ENCODE measurements around the gene CATSPER1. TPM values are rescaled to one million over a fixed set of nuclear protein-coding genes. Genes with fewer than 3 reads are reported as not detected.

Gene CATSPER1
- total and polyA plus RNA-seq, 11 donors, result 0.12 to 0.91 (median 0.35) TPM; not detected in 8

GRCh38 chr11:65975771-65976170 is 50.5 kb downstream of the CATSPER1 start:
- 92 to 97% (median 94%) methylated on average over 9 of the region's 9 CpGs for WGBS, 4 donors
- ATAC-seq (no peak), DNase-seq (no peak)
- intact Hi-C loops (cut with DNase I), result no loop called here
- Histone ChIP-seq H3K4me1 (no peaks in the 10 kb centered on the region), H3K9me3 (no peaks in the 10 kb centered on the region), H3K4me3 (no peak overlapping the region), H3K36me3 (peaks cover 0 to 77% (median 58%) of the 10 kb centered on the region in 9 donors), H3K27ac (no peak overlapping the region), H3K27me3 (no peaks in the 10 kb centered on the region)
- TF ChIP-seq CTCF (IDR thresholded peaks at IDR 0.05) (no peak), POLR2A (IDR thresholded peaks at IDR 0.05) (no peak)

GRCh38 chr11:65973439-65974110 is 52.7 kb downstream of the CATSPER1 start:
- H3K4me3 ChIP-seq, result no peak overlapping the region
- intact Hi-C loops (cut with DNase I), result no loop called here
- ATAC-seq (no peak), DNase-seq (no peak)
- no peaks in the 10 kb centered on the region for H3K9me3 ChIP-seq
- no peak for TF ChIP-seq CTCF (IDR thresholded peaks at IDR 0.05)
- no peak for TF ChIP-seq POLR2A (IDR thresholded peaks at IDR 0.05)
- H3K27me3 ChIP-seq, result no peaks in the 10 kb centered on the region
- H3K27ac ChIP-seq, result no peak overlapping the region
- WGBS, 4 donors, result 87 to 96% (median 94%) methylated on average over 8 to 13 of the region's 13 CpGs
- no peaks in the 10 kb centered on the region for H3K4me1 ChIP-seq
- peaks cover 0 to 80% (median 64%) of the 10 kb centered on the region in 9 donors for H3K36me3 ChIP-seq

GRCh38 chr11:65972116-65972515 is 54.2 kb downstream of the CATSPER1 start:
- no peaks in the 10 kb centered on the region for H3K9me3 ChIP-seq
- ATAC-seq (no peak), DNase-seq (no peak)
- H3K27ac ChIP-seq, result no peak overlapping the region
- no peaks in the 10 kb centered on the region for H3K27me3 ChIP-seq
- intact Hi-C loops (cut with DNase I), result no loop called here
- 91 to 94% (median 93%) methylated on average over 8 of the region's 8 CpGs for WGBS, 4 donors
- H3K4me3 ChIP-seq, result no peak overlapping the region
- peaks cover 3 to 80% (median 64%) of the 10 kb centered on the region in 9 donors for H3K36me3 ChIP-seq
- no peaks in the 10 kb centered on the region for H3K4me1 ChIP-seq
- TF ChIP-seq CTCF (IDR thresholded peaks at IDR 0.05) (no peak), POLR2A (IDR thresholded peaks at IDR 0.05) (no peak)

- no peak for TF ChIP-seq CTCF (IDR thresholded peaks at IDR 0.05)
- no peak for TF ChIP-seq POLR2A (IDR thresholded peaks at IDR 0.05)
- Histone ChIP-seq H3K27ac (no peak overlapping the region), H3K4me3 (no peak overlapping the region), H3K9me3 (no peaks in the 10 kb centered on the region), H3K4me1 (peaks cover 0 to 6% (median 5%) of the 10 kb centered on the region in 12 donors), H3K36me3 (peaks cover 7 to 89% (median 80%) of the 10 kb centered on the region in 9 donors), H3K27me3 (no peaks in the 10 kb centered on the region)
- DNase-seq (no peak), ATAC-seq (peak in 1 of 4 donors; percentile 7)
- 83 to 88% (median 87%) methylated on average over 14 to 15 of the region's 15 CpGs for WGBS, 4 donors
- intact Hi-C loops (cut with DNase I), result no loop called here
These were observed 57.4 kb downstream of the CATSPER1 start for GRCh38 chr11:65968600-65969482.
